COLO829 (cell line): ENCODE results near the gene ZSWIM5.

Experiments
- DNase-seq: peaks from one replicate; pipeline ENCODE4 v3.0.0; 2012; ENCODE audit warnings: low spot score

Gene ZSWIM5

GRCh38 chr1:45023663-45024062 is 182.7 kb downstream of the ZSWIM5 start:
- DNase-seq = no peak

- no peak for DNase-seq
Observed at GRCh38 chr1:45018599-45019230, 187.7 kb downstream of the ZSWIM5 start.

GRCh38 chr1:45016767-45017166 is 189.6 kb downstream of the ZSWIM5 start:
- no peak for DNase-seq

- DNase-seq = no peak
Observed at GRCh38 chr1:45016090-45016697, 190.2 kb downstream of the ZSWIM5 start.

GRCh38 chr1:45015683-45016082 is 190.7 kb downstream of the ZSWIM5 start:
- no peak for DNase-seq

GRCh38 chr1:45014321-45015028 is 191.9 kb downstream of the ZSWIM5 start:
- DNase-seq = peak; percentile 66

GRCh38 chr1:45013551-45014209 is 192.7 kb downstream of the ZSWIM5 start:
- no peak for DNase-seq

GRCh38 chr1:45012639-45013278 is 193.6 kb downstream of the ZSWIM5 start:
- peak; percentile 56 for DNase-seq

GRCh38 chr1:45011837-45012638 is 194.4 kb downstream of the ZSWIM5 start, which contains the start of gene UROD:
UROD (plus strand) TSS chr1:45012254; CDS start chr1:45012266, 12 bp downstream.
- DNase-seq = peak; percentile 94

- DNase-seq = peak; percentile 66
Observed at GRCh38 chr1:45010855-45011811, 195.3 kb downstream of the ZSWIM5 start, which contains the start of gene HECTD3. HECTD3 (minus strand) TSS chr1:45011324; CDS start chr1:45011257, 67 bp downstream.

GRCh38 chr1:45009956-45010854 is 196.2 kb downstream of the ZSWIM5 start:
- no peak for DNase-seq

- DNase-seq = no peak
Observed at GRCh38 chr1:45009296-45009865, 197.0 kb downstream of the ZSWIM5 start.

GRCh38 chr1:45008516-45008915 is 197.9 kb downstream of the ZSWIM5 start:
- no peak for DNase-seq

- no peak for DNase-seq
Observed at GRCh38 chr1:45008076-45008475, 198.3 kb downstream of the ZSWIM5 start.

- DNase-seq = no peak
Observed at GRCh38 chr1:45007311-45007710, 199.1 kb downstream of the ZSWIM5 start.

GRCh38 chr1:45005761-45006160 is 200.6 kb downstream of the ZSWIM5 start:
- no peak for DNase-seq

GRCh38 chr1:45004281-45004920 is 202.0 kb downstream of the ZSWIM5 start:
- no peak for DNase-seq

GRCh38 chr1:45003741-45004140 is 202.7 kb downstream of the ZSWIM5 start:
- DNase-seq = no peak
